ENCODE data around the gene IRF9.

IRF9 gene

GRCh38 chr14:24183014-24183481, 22.0 kb downstream of the IRF9 start (continued):
- TF ChIP-seq ZNF510 (tag by site-specific recombination; IDR thresholded peaks at IDR 0.05; ENCODE audit: insufficient replicate concordance) (no peak), SP3 (tag by site-specific recombination; IDR thresholded peaks at IDR 0.05) (no peak), ZNF843 (tag by site-specific recombination; IDR thresholded peaks at IDR 0.05) (no peak), GLI2 (tag by site-specific recombination; IDR thresholded peaks at IDR 0.05; ENCODE audit: borderline replicate concordance, low read depth) (no peak), IKZF3 (tag by site-specific recombination; IDR thresholded peaks at IDR 0.05) (no peak), ZNF654 (tag by site-specific recombination; IDR thresholded peaks at IDR 0.05; ENCODE audit: low read depth) (no peak), ZNF560 (tag by site-specific recombination; IDR thresholded peaks at IDR 0.05; ENCODE audit: borderline replicate concordance) (no peak), ZNF791 (tag by site-specific recombination; IDR thresholded peaks at IDR 0.05) (no peak), ZNF677 (tag by site-specific recombination; IDR thresholded peaks at IDR 0.05) (no peak), KLF1 (tag by site-specific recombination; IDR thresholded peaks at IDR 0.05) (no peak)

GRCh38 chr14:24184104-24184970, 23.3 kb downstream of the IRF9 start:
- TF ChIP-seq ZNF558 (tag by site-specific recombination; IDR thresholded peaks at IDR 0.05) (no peak), ZBTB21 (tag by site-specific recombination; IDR thresholded peaks at IDR 0.05) (no peak), OSR2 (tag by site-specific recombination; IDR thresholded peaks at IDR 0.05) (no peak), ZNF350 (tag by site-specific recombination; IDR thresholded peaks at IDR 0.05) (no peak), GLI4 (tag by site-specific recombination; IDR thresholded peaks at IDR 0.05) (no peak), ZBTB48 (tag by site-specific recombination; IDR thresholded peaks at IDR 0.05) (no peak), ZBTB49 (tag by site-specific recombination; IDR thresholded peaks at IDR 0.05; ENCODE audit: low read depth) (no peak), ZBTB44 (tag by site-specific recombination; IDR thresholded peaks at IDR 0.05) (no peak), ZNF626 (tag by site-specific recombination; IDR thresholded peaks at IDR 0.05) (no peak)
- TF ChIP-seq, protein P1, sequence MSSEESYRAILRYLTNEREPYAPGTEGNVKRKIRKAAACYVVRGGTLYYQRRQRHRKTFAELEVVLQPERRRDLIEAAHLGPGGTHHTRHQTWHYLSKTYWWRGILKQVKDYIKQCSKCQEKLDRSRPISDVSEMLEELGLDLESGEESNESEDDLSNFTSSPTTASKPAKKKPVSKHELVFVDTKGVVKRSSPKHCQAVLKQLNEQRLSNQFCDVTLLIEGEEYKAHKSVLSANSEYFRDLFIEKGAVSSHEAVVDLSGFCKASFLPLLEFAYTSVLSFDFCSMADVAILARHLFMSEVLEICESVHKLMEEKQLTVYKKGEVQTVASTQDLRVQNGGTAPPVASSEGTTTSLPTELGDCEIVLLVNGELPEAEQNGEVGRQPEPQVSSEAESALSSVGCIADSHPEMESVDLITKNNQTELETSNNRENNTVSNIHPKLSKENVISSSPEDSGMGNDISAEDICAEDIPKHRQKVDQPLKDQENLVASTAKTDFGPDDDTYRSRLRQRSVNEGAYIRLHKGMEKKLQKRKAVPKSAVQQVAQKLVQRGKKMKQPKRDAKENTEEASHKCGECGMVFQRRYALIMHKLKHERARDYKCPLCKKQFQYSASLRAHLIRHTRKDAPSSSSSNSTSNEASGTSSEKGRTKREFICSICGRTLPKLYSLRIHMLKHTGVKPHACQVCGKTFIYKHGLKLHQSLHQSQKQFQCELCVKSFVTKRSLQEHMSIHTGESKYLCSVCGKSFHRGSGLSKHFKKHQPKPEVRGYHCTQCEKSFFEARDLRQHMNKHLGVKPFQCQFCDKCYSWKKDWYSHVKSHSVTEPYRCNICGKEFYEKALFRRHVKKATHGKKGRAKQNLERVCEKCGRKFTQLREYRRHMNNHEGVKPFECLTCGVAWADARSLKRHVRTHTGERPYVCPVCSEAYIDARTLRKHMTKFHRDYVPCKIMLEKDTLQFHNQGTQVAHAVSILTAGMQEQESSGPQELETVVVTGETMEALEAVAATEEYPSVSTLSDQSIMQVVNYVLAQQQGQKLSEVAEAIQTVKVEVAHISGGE (tag by site-specific recombination; conservative IDR thresholded peaks at IDR 0.05; ENCODE audit: low read depth): no peak
- TF ChIP-seq, protein P2, sequence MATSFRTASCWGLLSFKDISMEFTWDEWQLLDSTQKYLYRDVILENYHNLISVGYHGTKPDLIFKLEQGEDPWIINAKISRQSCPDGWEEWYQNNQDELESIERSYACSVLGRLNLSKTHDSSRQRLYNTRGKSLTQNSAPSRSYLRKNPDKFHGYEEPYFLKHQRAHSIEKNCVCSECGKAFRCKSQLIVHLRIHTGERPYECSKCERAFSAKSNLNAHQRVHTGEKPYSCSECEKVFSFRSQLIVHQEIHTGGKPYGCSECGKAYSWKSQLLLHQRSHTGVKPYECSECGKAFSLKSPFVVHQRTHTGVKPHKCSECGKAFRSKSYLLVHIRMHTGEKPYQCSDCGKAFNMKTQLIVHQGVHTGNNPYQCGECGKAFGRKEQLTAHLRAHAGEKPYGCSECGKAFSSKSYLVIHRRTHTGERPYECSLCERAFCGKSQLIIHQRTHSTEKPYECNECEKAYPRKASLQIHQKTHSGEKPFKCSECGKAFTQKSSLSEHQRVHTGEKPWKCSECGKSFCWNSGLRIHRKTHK (tag by site-specific recombination; IDR thresholded peaks at IDR 0.05): no peak
- peaks cover 0 to 85% of the 10 kb centered on the region in 2 experiments; a peak in 2 of 3 replicates for H3K36me3 ChIP-seq (ENCODE audit: control insufficient read depth in 2 of 2, insufficient read depth in 1 of 2, low read length in 2 of 2)
- no peak overlapping the region for H3K4me3 ChIP-seq (ENCODE audit: low read depth, low read length)
- CTCF ChIA-PET: interaction anchor here (2.2 kb wide), 1 partner anchor 23 kb away, joined by 8 read pairs; the partner anchor contains the start of gene IRF9
- no peaks in the 10 kb centered on the region for H3K9me3 ChIP-seq (ENCODE audit: control insufficient read depth, insufficient read depth, low read depth, low read length)
- H3K4me1 ChIP-seq (ENCODE audit: control insufficient read depth, insufficient read depth, low read length): peaks cover 7% of the 10 kb centered on the region; the same call in 1 of the 2 replicates
- POLR2A ChIA-PET: no interaction called here
- no peak overlapping the region for H3K27ac ChIP-seq (ENCODE audit: extremely low read depth, low read depth, low read length)
